Measurements from ENCODE around the gene CDC20B. TPM values are rescaled to one million over a fixed set of nuclear protein-coding genes. Genes with fewer than 3 reads are reported as not detected.

CDC20B gene
- total and polyA plus RNA-seq, 2 of the 8 experiments (the other 6 are each of a cell fraction or from before 2014, with no cell fraction given): 0.06 TPM; not detected in 1

GRCh38 chr5:55188656-55189540, 15.9 kb upstream of the CDC20B start (continued):
- no peak for TF ChIP-seq MAX (IDR thresholded peaks at IDR 0.05)
- TF ChIP-seq RNF2 (IDR thresholded peaks at IDR 0.05; ENCODE audit: borderline replicate concordance, low read depth, low read length, missing control alignments, poor library complexity, severe bottlenecking): no peak
- no peak for TF ChIP-seq FOSL1 (IDR thresholded peaks at IDR 0.05; ENCODE audit: insufficient read depth, low read depth, low read length)

Data from H1 (cell line).